HepG2 (cell line): Measurements from ENCODE around the gene CDC42EP4. TPM values are rescaled to one million over a fixed set of nuclear protein-coding genes. Genes with fewer than 3 reads are reported as not detected.

ENCODE experiments used
- ATAC-seq: fragments of 200-7000 bp; cut with Tn5 transposase; 3 replicates; pipeline ENCODE4 v1.9.1; 2020; ENCODE audit warnings: mild to moderate bottlenecking, moderate library complexity
- BruUV-seq: library from RNA; stranded (reverse); fragments of 400-500 nt; replicated peaks from 2 replicates; lab custom pipeline; 2021; lab: Mats Ljungman, UMichigan
- CTCF ChIA-PET: fragments of 300-600 bp; formaldehyde crosslinking; extraction: SDS; loops from one replicate; lab custom pipeline; 2021; ENCODE audit warnings: low total read pairs, inconsistent platforms, low intra/inter-chr PET ratio; lab: Yijun Ruan, JAX
- POLR2A ChIA-PET: fragments of 350-600 bp; sonication (Branson Sonifier 250); formaldehyde crosslinking; loops from one replicate; lab custom pipeline; 2020; ENCODE audit warnings: antibody characterized with exemption, inconsistent platforms; lab: Yijun Ruan, JAX
- DNase-seq: peaks from one replicate; pipeline ENCODE4 v3.0.0-alpha.2; 2015; ENCODE audit warnings: low spot score
- FAIRE-seq: peaks from 3 replicates; lab custom pipeline; 2011; peaks lifted over from hg19 to GRCh38; lab: Jason Lieb, UNC
- H2AFZ ChIP-seq: one replicate; pipeline ENCODE4 v1.6.1; 2011; ENCODE audit warnings: low read length, inconsistent platforms
- H3K27ac ChIP-seq: fragments of 300-600 bp; 3 replicates; pipeline ENCODE4 v1.8.0; 2011; ENCODE audit warnings: mixed run types, mild to moderate bottlenecking, mixed read lengths, low read length, inconsistent platforms; ENCODE audit not compliant: insufficient read depth; ENCODE audit errors: extremely low read length
- H3K27me3 ChIP-seq, 2 experiments: fragments of 200-600 bp in 1 of 2; 2 replicates in 1 of 2; 3 replicates in 1 of 2; pipeline versions ENCODE4 v1.6.0 to v1.8.0; 2011; ENCODE audit warnings: low read length in 2 of 2, mild to moderate bottlenecking in 2 of 2, moderate library complexity in 2 of 2, inconsistent platforms in 1 of 2; ENCODE audit not compliant: insufficient read depth in 2 of 2, control insufficient read depth in 1 of 2
- H3K36me3 ChIP-seq, 2 experiments: fragments of 200-600 bp in 1 of 2; replicated peaks in 1 of 2; 2 replicates in 1 of 2; 3 replicates in 1 of 2; pipeline versions ENCODE4 v1.5.1 to v1.8.0; 2011; ENCODE audit warnings: low read length in 2 of 2, inconsistent platforms in 1 of 2; ENCODE audit not compliant: insufficient read depth in 2 of 2, control insufficient read depth in 1 of 2
- H3K4me1 ChIP-seq: 2 replicates; pipeline ENCODE4 v1.5.1; 2012; ENCODE audit warnings: low read length, inconsistent platforms; ENCODE audit not compliant: insufficient read depth
- H3K4me2 ChIP-seq: 2 replicates; pipeline ENCODE4 v1.6.0; 2011; ENCODE audit warnings: low read depth, low read length, inconsistent platforms
- H3K4me3 ChIP-seq, 3 experiments: fragments of 200-600 bp in 1 of 3; sonication (generic), shearing (Covaris generic) in 1 of 3; replicated peaks in 1 of 3; 2 replicates each; pipeline ENCODE4 v1.5.1; 2011 to 2016; ENCODE audit warnings: low read length in 3 of 3, inconsistent platforms in 2 of 3, low read depth in 2 of 3, mild to moderate bottlenecking in 2 of 3, control low read depth in 1 of 3, mixed read lengths in 1 of 3; ENCODE audit not compliant: insufficient read depth in 1 of 3
- H3K79me2 ChIP-seq: one replicate; pipeline ENCODE4 v1.6.1; 2011; ENCODE audit warnings: low read length, inconsistent platforms; ENCODE audit not compliant: insufficient read depth
- H3K9ac ChIP-seq: 2 replicates; pipeline ENCODE4 v1.6.0; 2011; ENCODE audit warnings: mild to moderate bottlenecking, low read depth, low read length, inconsistent platforms; ENCODE audit not compliant: insufficient read depth
- H3K9me3 ChIP-seq: 2 replicates; pipeline ENCODE4 v1.5.1; 2012; ENCODE audit warnings: mild to moderate bottlenecking, low read length
- H4K20me1 ChIP-seq: 2 replicates; pipeline ENCODE4 v1.6.0; 2011; ENCODE audit warnings: inconsistent platforms, mild to moderate bottlenecking, low read length, moderate library complexity; ENCODE audit not compliant: insufficient read depth
- BRD4 ChIP-seq: sonication (generic); formaldehyde crosslinking; IDR thresholded peaks from 2 replicates; pipeline ENCODE4 v1.4.0; 2020; ENCODE audit warnings: missing genetic modification reagents
- CBX1 ChIP-seq: IDR thresholded peaks from one replicate; pipeline ENCODE4 v1.6.1; 2016; ENCODE audit warnings: antibody characterized with exemption, low read depth
- IKZF4 ChIP-seq: sonication (generic); formaldehyde crosslinking; IDR thresholded peaks from 2 replicates; pipeline ENCODE4 v1.5.1; 2020; ENCODE audit warnings: borderline replicate concordance, mild to moderate bottlenecking, low read depth, missing genetic modification reagents; ENCODE audit errors: not compliant biosample characterization
- SMAD3 ChIP-seq: sonication (generic); formaldehyde crosslinking; IDR thresholded peaks from 2 replicates; pipeline ENCODE4 v1.4.0; 2020; ENCODE audit warnings: missing genetic modification reagents
- SOX13 ChIP-seq, 3 experiments: fragments of 450-650 bp in 1 of 3; sonication (generic) in 1 of 3; formaldehyde crosslinking in 1 of 3; IDR thresholded peaks in 2 of 3; conservative IDR thresholded peaks in 1 of 3; 2 replicates each; pipeline versions ENCODE4 v1.5.0 to v1.6.1; 2016 to 2020; ENCODE audit warnings: antibody characterized with exemption in 1 of 3, mild to moderate bottlenecking in 1 of 3, missing compliant biosample characterization in 1 of 3, missing genetic modification reagents in 1 of 3, moderate library complexity in 1 of 3
- THAP11 ChIP-seq: IDR thresholded peaks from 2 replicates; pipeline ENCODE4 v1.6.1; 2016; ENCODE audit warnings: missing biosample characterization, missing genetic modification reagents
- THYN1 ChIP-seq: sonication (generic); formaldehyde crosslinking; IDR thresholded peaks from 2 replicates; pipeline ENCODE4 v1.8.1; 2023; ENCODE audit warnings: low read depth, mild to moderate bottlenecking, moderate library complexity, missing genetic modification reagents, borderline replicate concordance
- ZKSCAN5 ChIP-seq: sonication (generic); formaldehyde crosslinking; IDR thresholded peaks from 2 replicates; pipeline ENCODE4 v1.5.1; 2020; ENCODE audit warnings: mild to moderate bottlenecking, missing genetic modification reagents
- ZNF547 ChIP-seq: sonication (generic); formaldehyde crosslinking; IDR thresholded peaks from 2 replicates; pipeline ENCODE4 v1.5.1; 2020; ENCODE audit warnings: mild to moderate bottlenecking, missing genetic modification reagents
- ZNF7 ChIP-seq: IDR thresholded peaks from 2 replicates; pipeline ENCODE4 v1.6.1; 2016; ENCODE audit warnings: missing biosample characterization, missing genetic modification reagents
- ZSCAN29 ChIP-seq: sonication (generic); formaldehyde crosslinking; conservative IDR thresholded peaks from 2 replicates; pipeline ENCODE4 v1.4.0; 2020; ENCODE audit warnings: mild to moderate bottlenecking, missing genetic modification reagents
- ZZZ3 ChIP-seq: sonication (generic); formaldehyde crosslinking; IDR thresholded peaks from 2 replicates; pipeline ENCODE4 v1.4.0; 2020; ENCODE audit warnings: missing genetic modification reagents, mild to moderate bottlenecking, borderline replicate concordance
- WGBS: methylation state at CpG from one replicate; pipeline ENCODE4 v1.1.6; 2017; ENCODE audit warnings: low lambda C conversion rate; 5-methylcytosine and 5-hydroxymethylcytosine counted together
- in situ Hi-C: cut with HindIII; loops from 2 replicates; pipeline ENCODE4 v1.10.0; 2017; ENCODE audit warnings: low pct_unique_long_range_greater_than_20kb; ENCODE audit not compliant: extremely low pct_ligation_motif_present
- intact Hi-C: fragments of 100-400 bp; cut with micrococcal nuclease; formaldehyde crosslinking; loops from one replicate; pipeline ENCODE4 v1.10.0; 2022; ENCODE audit not compliant: unreplicated experiment
- polyA plus RNA-seq, 8 experiments: library from polyadenylated mRNA; depleted of rRNA in 3 of 8; stranded (reverse) in 7 of 8; unstranded in 1 of 8; fragments of >200 nt; fragmentation: Illumina TruSeq in 4 of 8; extraction: Trizol in 4 of 8; gene quantifications; 2 replicates each; pipeline versions ENCODE4 v1.2.1 to v1.2.3, GENCODE V29; 2011 to 2016; ENCODE audit warnings: low read depth in 4 of 8, missing spikeins in 1 of 8, mixed read lengths in 1 of 8; ENCODE audit not compliant: insufficient read depth in 1 of 8
- total RNA-seq, 5 experiments: library from RNA; depleted of rRNA; stranded (reverse); fragments of >200 nt; fragmentation: Illumina TruSeq; extraction: Trizol; gene quantifications; 2 replicates each; pipeline ENCODE4 v1.2.3, GENCODE V29; 2016; ENCODE audit warnings: low read depth in 1 of 5
- TF ChIP-seq, protein P1 (sequence below): sonication (generic); formaldehyde crosslinking; IDR thresholded peaks from 2 replicates; pipeline ENCODE4 v1.4.0; 2020; ENCODE audit warnings: missing genetic modification reagents, low read depth, mild to moderate bottlenecking, borderline replicate concordance

CDC42EP4 gene
- total and polyA plus RNA-seq, 2 of the 13 experiments (the other 11 are each of a cell fraction or from before 2014, with no cell fraction given), result 19.0 to 54.0 TPM

- TF ChIP-seq ZSCAN29 (no peak), ZZZ3 (CRISPR knock-in tag) (no peak), IKZF4 (no peak), ZKSCAN5 (CRISPR knock-in tag) (peak; percentile 72; the same call in 1 of the 2 replicates), THAP11 (CRISPR knock-in tag) (no peak), THYN1 (no peak), CBX1 (no peak), ZNF547 (CRISPR knock-in tag) (peak; percentile 34; the same call in 1 of the 2 replicates), SMAD3 (CRISPR knock-in tag) (no peak), BRD4 (CRISPR knock-in tag) (no peak), SOX13 (IDR thresholded peaks at IDR 0.05) (no peak), SOX13 (CRISPR knock-in tag; conservative IDR thresholded peaks at IDR 0.05 in 1 of 2, IDR thresholded peaks at IDR 0.05 in 1 of 2) (no peak)
These were observed 5.2 kb upstream of the CDC42EP4 start (continued) for GRCh38 chr17:73316919-73317505.

DNA sequence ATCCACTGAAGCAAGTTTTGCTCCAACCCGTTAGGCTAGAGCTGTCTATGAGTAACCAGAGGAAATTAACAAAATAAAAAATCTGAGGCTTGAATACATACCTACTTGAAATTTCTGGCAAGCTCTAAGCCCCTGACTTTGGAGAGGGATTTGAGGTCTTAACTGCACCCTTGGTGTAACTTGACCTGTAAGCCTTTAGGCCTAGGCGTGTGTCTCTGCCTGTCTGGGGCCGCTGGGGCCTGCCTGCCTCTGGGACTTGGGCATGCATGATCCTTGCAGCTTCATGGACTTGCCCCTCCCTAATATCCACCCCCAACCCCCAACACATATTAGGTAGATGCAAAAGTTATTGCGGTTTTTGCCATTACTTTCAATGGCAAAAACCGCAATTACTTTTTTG lies 3.7 kb upstream of the CDC42EP4 start:
- no peak for ATAC-seq
- Histone ChIP-seq H3K4me1 (peaks cover 36% of the 10 kb centered on the region), H3K27ac (no peak overlapping the region)
- BruUV-seq, result no TSS peak
- TF ChIP-seq, protein P1, sequence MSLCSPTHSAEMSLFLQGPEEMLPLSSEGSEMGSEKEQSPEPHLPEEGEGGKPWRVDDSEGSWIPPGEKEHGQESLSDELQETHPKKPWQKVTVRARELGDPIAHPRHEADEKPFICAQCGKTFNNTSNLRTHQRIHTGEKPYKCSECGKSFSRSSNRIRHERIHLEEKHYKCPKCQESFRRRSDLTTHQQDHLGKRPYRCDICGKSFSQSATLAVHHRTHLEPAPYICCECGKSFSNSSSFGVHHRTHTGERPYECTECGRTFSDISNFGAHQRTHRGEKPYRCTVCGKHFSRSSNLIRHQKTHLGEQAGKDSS (CRISPR knock-in tag), result no peak
- no peak for TF ChIP-seq ZNF7 (CRISPR knock-in tag)
- TF ChIP-seq, all 625 proteins: peak for 0
- Histone ChIP-seq H2AFZ (no peak overlapping the region), H4K20me1 (no peaks in the 10 kb centered on the region), H3K79me2 (peaks cover 1% of the 10 kb centered on the region), H3K9me3 (no peaks in the 10 kb centered on the region), H3K36me3 (no peaks in the 10 kb centered on the region), H3K4me3 (no peak overlapping the region), H3K9ac (no peak overlapping the region), H3K27me3 (peaks cover 8 to 36% of the 10 kb centered on the region in 2 experiments), H3K4me2 (no peak overlapping the region)
- POLR2A ChIA-PET, result no interaction called here
- DNase-seq, result no peak
- in situ Hi-C loops (no loop called here), intact Hi-C loops (no loop called here)
- FAIRE-seq, result no peak
- WGBS, result 31% methylated on average over 5 of the region's 5 CpGs
- CTCF ChIA-PET, result no interaction called here
